IMR-90 (cell line): ENCODE measurements around the gene EXO1. TPM values are rescaled to one million over a fixed set of nuclear protein-coding genes. Genes with fewer than 3 reads are reported as not detected.

Experiments used
- ATAC-seq: fragments of 200-7000 bp; cut with Tn5 transposase; 2 replicates; pipeline ENCODE4 v1.9.1; 2020; ENCODE audit warnings: low read depth, mild to moderate bottlenecking, moderate library complexity
- BruUV-seq: library from RNA; stranded (reverse); fragments of 400-500 nt; replicated peaks from 2 replicates; lab custom pipeline; 2021; lab: Mats Ljungman, UMichigan
- CTCF ChIA-PET: fragments of 300-600 bp; formaldehyde crosslinking; extraction: SDS; loops from one replicate; lab custom pipeline; 2021; ENCODE audit warnings: antibody characterized with exemption; lab: Yijun Ruan, JAX
- POLR2A ChIA-PET: fragments of 300-600 bp; sonication (Branson Sonifier 250); formaldehyde crosslinking; loops from one replicate; lab custom pipeline; 2022; ENCODE audit warnings: antibody characterized with exemption; ENCODE audit not compliant: unreplicated experiment; lab: Charles Lee
- DNase-seq: peaks from one replicate; pipeline ENCODE4 v3.0.0; 2013
- H2AFZ ChIP-seq: replicated peaks from 2 replicates; pipeline ENCODE3; 2013; ENCODE audit warnings: low read length, mild to moderate bottlenecking; ENCODE audit not compliant: poor library complexity
- H2AK5ac ChIP-seq: 2 replicates; pipeline ENCODE4 v1.6.1; 2013; ENCODE audit warnings: low read depth, low read length, inconsistent platforms
- H2AK9ac ChIP-seq: replicated peaks from 2 replicates; pipeline ENCODE3; 2013; ENCODE audit warnings: mild to moderate bottlenecking, low read depth, low read length, moderate library complexity; ENCODE audit not compliant: poor library complexity
- H2BK120ac ChIP-seq: 2 replicates; pipeline ENCODE4 v1.6.1; 2013; ENCODE audit warnings: low read depth, low read length, inconsistent platforms
- H2BK15ac ChIP-seq: 3 replicates; pipeline ENCODE4 v1.6.1; 2013; ENCODE audit warnings: low read depth, low read length, inconsistent platforms
- H2BK20ac ChIP-seq: 2 replicates; pipeline ENCODE4 v1.6.1; 2013; ENCODE audit warnings: low read depth, mild to moderate bottlenecking, inconsistent platforms, low read length, moderate library complexity
- H2BK5ac ChIP-seq: 2 replicates; pipeline ENCODE4 v1.6.1; 2013; ENCODE audit warnings: mild to moderate bottlenecking, low read depth, low read length, inconsistent platforms; ENCODE audit not compliant: poor library complexity, severe bottlenecking
- H3K14ac ChIP-seq: replicated peaks from 2 replicates; pipeline ENCODE4 v1.6.1; 2013; ENCODE audit warnings: low read depth, low read length, inconsistent platforms
- H3K18ac ChIP-seq: 2 replicates; pipeline ENCODE4 v1.6.1; 2013; ENCODE audit warnings: low read depth, low read length, control low read depth
- H3K23ac ChIP-seq: 2 replicates; pipeline ENCODE4 v1.6.1; 2013; ENCODE audit warnings: low read depth, low read length, inconsistent platforms
- H3K27ac ChIP-seq: 2 replicates; pipeline ENCODE4 v1.5.1; 2013; ENCODE audit warnings: mild to moderate bottlenecking, control low read depth, low read length; ENCODE audit not compliant: insufficient read depth
- H3K27me3 ChIP-seq: 2 replicates; pipeline ENCODE4 v1.6.1; 2013; ENCODE audit warnings: low read length; ENCODE audit not compliant: control insufficient read depth, insufficient read depth
- H3K36me3 ChIP-seq: 2 replicates; pipeline ENCODE4 v1.6.1; 2013; ENCODE audit warnings: low read length, mixed read lengths; ENCODE audit not compliant: control insufficient read depth, insufficient read depth
- H3K4ac ChIP-seq: 2 replicates; pipeline ENCODE4 v1.6.1; 2013; ENCODE audit warnings: low read depth, low read length, inconsistent platforms
- H3K4me1 ChIP-seq: 2 replicates; pipeline ENCODE4 v1.6.1; 2013; ENCODE audit warnings: low read length, mixed read lengths; ENCODE audit not compliant: control insufficient read depth, insufficient read depth
- H3K4me2 ChIP-seq: 2 replicates; pipeline ENCODE4 v1.6.1; 2013; ENCODE audit warnings: low read depth, mild to moderate bottlenecking, control low read depth, low read length, moderate library complexity
- H3K4me3 ChIP-seq: 2 replicates; pipeline ENCODE4 v1.5.1; 2013; ENCODE audit warnings: low read depth, mild to moderate bottlenecking, control low read depth, low read length, moderate library complexity; ENCODE audit not compliant: insufficient read depth
- H3K56ac ChIP-seq: 2 replicates; pipeline ENCODE4 v1.6.1; 2013; ENCODE audit warnings: low read length, inconsistent platforms; ENCODE audit not compliant: insufficient read depth; ENCODE audit errors: extremely low read depth
- H3K79me1 ChIP-seq, 2 experiments: 2 replicates each; pipeline ENCODE4 v1.6.1; 2013; ENCODE audit warnings: low read length in 2 of 2, inconsistent platforms in 1 of 2, low read depth in 1 of 2
- H3K9ac ChIP-seq: 2 replicates; pipeline ENCODE4 v1.6.1; 2013; ENCODE audit warnings: low read depth, low read length, control low read depth
- H3K9me1 ChIP-seq: 2 replicates; pipeline ENCODE4 v1.6.1; 2013; ENCODE audit warnings: low read length, inconsistent platforms; ENCODE audit not compliant: insufficient read depth
- H3K9me3 ChIP-seq: 2 replicates; pipeline ENCODE4 v1.6.1; 2013; ENCODE audit warnings: low read length; ENCODE audit not compliant: control insufficient read depth, insufficient read depth
- H4K20me1 ChIP-seq: 2 replicates; pipeline ENCODE4 v1.6.1; 2013; ENCODE audit warnings: low read length, inconsistent platforms; ENCODE audit not compliant: insufficient read depth
- H4K5ac ChIP-seq: 2 replicates; pipeline ENCODE4 v1.6.1; 2013; ENCODE audit warnings: mild to moderate bottlenecking, low read depth, low read length, control low read depth
- H4K8ac ChIP-seq, 2 experiments: 2 replicates each; pipeline ENCODE4 v1.6.1; 2013; ENCODE audit warnings: low read depth in 2 of 2, low read length in 2 of 2, control low read depth in 1 of 2, inconsistent platforms in 1 of 2
- H4K91ac ChIP-seq: 2 replicates; pipeline ENCODE4 v1.6.1; 2013; ENCODE audit warnings: low read depth, low read length, inconsistent platforms; ENCODE audit not compliant: insufficient read depth
- BHLHE40 ChIP-seq: fragments of 150-350 bp; IDR thresholded peaks from 2 replicates; pipeline ENCODE4 v1.6.1; 2016; ENCODE audit warnings: mild to moderate bottlenecking, low read depth, low read length
- CEBPB ChIP-seq: IDR thresholded peaks from 2 replicates; pipeline ENCODE4 v1.6.1; 2012; ENCODE audit warnings: low read depth, low read length, improper control_type of control experiment
- CHD1 ChIP-seq: IDR thresholded peaks from 2 replicates; pipeline ENCODE4 v1.6.1; 2012; ENCODE audit warnings: low read depth, low read length, improper control_type of control experiment
- CTCF ChIP-seq: conservative IDR thresholded peaks from 2 replicates; pipeline ENCODE4 v1.5.1; 2012; ENCODE audit warnings: mild to moderate bottlenecking, low read depth, low read length, improper control_type of control experiment
- FOS ChIP-seq: fragments of 150-350 bp; IDR thresholded peaks from 2 replicates; pipeline ENCODE4 v1.6.1; 2016; ENCODE audit warnings: low read depth, low read length
- NFE2L2 ChIP-seq: fragments of 150-350 bp; IDR thresholded peaks from 2 replicates; pipeline ENCODE4 v1.6.1; 2016; ENCODE audit warnings: low read depth, mild to moderate bottlenecking, low read length
- POLR2A ChIP-seq: IDR thresholded peaks from 2 replicates; pipeline ENCODE4 v1.6.1; 2012; ENCODE audit warnings: mild to moderate bottlenecking, low read depth, low read length
- RFX5 ChIP-seq: IDR thresholded peaks from 2 replicates; pipeline ENCODE4 v1.8.0; 2012; ENCODE audit warnings: low read depth, mild to moderate bottlenecking, low read length, moderate library complexity
- USF2 ChIP-seq: fragments of 150-350 bp; IDR thresholded peaks from 2 replicates; pipeline ENCODE4 v1.6.1; 2017; ENCODE audit warnings: mild to moderate bottlenecking, antibody characterized with exemption, low read length, low read depth
- WGBS, 2 experiments: methylation state at CpG; one replicate each; pipeline versions ENCODE4 v1.1.5 to v1.1.7; 2013; ENCODE audit warnings: missing lambda C conversion rate in 2 of 2; ENCODE audit not compliant: insufficient read length in 1 of 2; ENCODE audit errors: extremely low coverage in 2 of 2; 5-methylcytosine and 5-hydroxymethylcytosine counted together
- dilution Hi-C: fragments of 300-500 bp; cut with HindIII; formaldehyde crosslinking; loops from one replicate; pipeline ENCODE4 v1.14.3; 2018; ENCODE audit warnings: low sequenced_read_pairs; ENCODE audit not compliant: unreplicated experiment
- in situ Hi-C: fragments of 300-500 bp; cut with MboI; formaldehyde crosslinking; loops from 3 replicates; pipeline ENCODE4 v1.14.3; 2019; ENCODE audit warnings: low sequenced_read_pairs, inconsistent platforms, mixed read lengths
- intact Hi-C: fragments of 100-400 bp; cut with micrococcal nuclease; formaldehyde crosslinking; loops from 2 replicates; pipeline ENCODE4 v1.10.0; 2022
- polyA plus RNA-seq, 3 experiments: library from polyadenylated mRNA; depleted of rRNA; stranded (reverse); fragments of >200 nt; gene quantifications; 2 replicates each; pipeline ENCODE4 v1.2.3, GENCODE V29; 2012; ENCODE audit warnings: low replicate concordance in 1 of 3
- total RNA-seq: library from RNA; depleted of rRNA; stranded (reverse); fragments of >200 nt; gene quantifications from 2 replicates; pipeline ENCODE4 v1.2.3, GENCODE V29; 2012

The EXO1 gene
- total and polyA plus RNA-seq, 2 of the 4 experiments (the other 2 are of a cell fraction), result 5.1 to 12.9 TPM

- no peak for TF ChIP-seq CHD1
Observed at GRCh38 chr1:241817331-241817792, 30.6 kb upstream of the EXO1 start (continued).

GRCh38 chr1:241817956-241818612 is 29.9 kb upstream of the EXO1 start:
- POLR2A ChIA-PET, result interaction anchor here (1.0 kb wide), 1 partner anchor 29 kb away, joined by 8 read pairs; no protein-coding TSS in a partner anchor
- no peak overlapping the region for H3K4me2 ChIP-seq
- in situ Hi-C loops (no loop called here), dilution Hi-C loops (no loop called here), intact Hi-C loops (loop anchor here (1.0 kb wide), 1 partner anchor 20 kb away; no protein-coding TSS in a partner anchor)
- H2BK15ac ChIP-seq, result peak overlapping the region; percentile 93
- no peak overlapping the region for H2BK5ac ChIP-seq
- H4K91ac ChIP-seq, result peak overlapping the region; percentile 70
- peak overlapping the region; percentile 75 for H4K5ac ChIP-seq
- H3K9ac ChIP-seq, result no peak overlapping the region
- H3K36me3 ChIP-seq, result no peaks in the 10 kb centered on the region
- ATAC-seq, result no peak
- DNase-seq, result no peak
- H2BK120ac ChIP-seq, result peak overlapping the region; percentile 85
- peak overlapping the region; percentile 68 for H3K4ac ChIP-seq
- peak overlapping the region; percentile 79 for H2BK20ac ChIP-seq
- no TSS peak for BruUV-seq
- WGBS, 2 experiments, result 100% methylated on average over 1 of the region's 3 CpGs; no CpG with 5 or more reads in 1 of the 2 experiments
- no peaks in the 10 kb centered on the region for H4K20me1 ChIP-seq
- no peak overlapping the region for H3K27ac ChIP-seq
- no peaks in the 10 kb centered on the region for H3K27me3 ChIP-seq
- CTCF ChIA-PET, result no interaction called here
- peak overlapping the region; percentile 88 for H3K18ac ChIP-seq
- H3K9me3 ChIP-seq, result no peaks in the 10 kb centered on the region
- TF ChIP-seq CTCF (no peak), POLR2A (no peak), USF2 (no peak), FOS (no peak), CHD1 (no peak), CEBPB (no peak), BHLHE40 (no peak), RFX5 (no peak), NFE2L2 (no peak)
- H3K9me1 ChIP-seq, result no peaks in the 10 kb centered on the region; the same call in 1 of the 2 replicates
- H2AK9ac ChIP-seq, result no peak overlapping the region
- H3K4me3 ChIP-seq, result no peak overlapping the region
- peak overlapping the region; percentile 81 for H3K14ac ChIP-seq
- H4K8ac ChIP-seq, result peak overlapping the region in 1 of 2 experiments; percentile 18; a peak in 2 of 4 replicates
- H3K56ac ChIP-seq, result no peak overlapping the region; the same call in 1 of the 2 replicates
- no peak overlapping the region for H2AFZ ChIP-seq
- 0 out of 2 replicates have a peak overlapping the region, but pooled peaks have one; percentile 5 for H3K23ac ChIP-seq
- no peaks in the 10 kb centered on the region for H3K79me1 ChIP-seq
- H3K4me1 ChIP-seq, result peaks cover 14% of the 10 kb centered on the region
- peak overlapping the region; percentile 56; the same call in 1 of the 2 replicates for H2AK5ac ChIP-seq
